Smooth muscle cell (in vitro differentiated cells): ENCODE data around the gene TAS2R3. TPM values are rescaled to one million over a fixed set of nuclear protein-coding genes. Genes with fewer than 3 reads are reported as not detected.

Experiments used
- DNase-seq: peaks from one replicate; lab custom pipeline; 2025; ENCODE audit not compliant: unreplicated experiment; lab: John Stamatoyannopoulos, UW
- H2AFZ ChIP-seq: fragments of 200-600 bp; sonication (generic); 2 replicates; pipeline ENCODE4 v1.6.0; 2016; ENCODE audit warnings: antibody characterized with exemption, low read depth, mild to moderate bottlenecking
- H3F3A ChIP-seq: fragments of 200-600 bp; sonication (generic); 2 replicates; pipeline ENCODE4 v1.6.0; 2017; ENCODE audit warnings: antibody characterized with exemption, low read depth
- H3K27ac ChIP-seq: fragments of 200-600 bp; sonication (generic); 2 replicates; pipeline ENCODE4 v1.5.1; 2016; ENCODE audit warnings: low read depth, mild to moderate bottlenecking
- H3K27me3 ChIP-seq: fragments of 200-600 bp; sonication (generic); 2 replicates; pipeline ENCODE4 v1.6.1; 2016; ENCODE audit warnings: low read depth, mild to moderate bottlenecking
- H3K36me3 ChIP-seq: fragments of 200-600 bp; sonication (generic); 2 replicates; pipeline ENCODE4 v1.5.1; 2016; ENCODE audit warnings: low read depth
- H3K4me1 ChIP-seq: fragments of 200-600 bp; sonication (generic); 2 replicates; pipeline ENCODE4 v1.5.1; 2016; ENCODE audit warnings: low read depth
- H3K4me2 ChIP-seq: fragments of 200-600 bp; sonication (generic); 2 replicates; pipeline ENCODE4 v1.6.0; 2016; ENCODE audit warnings: mild to moderate bottlenecking
- H3K4me3 ChIP-seq: fragments of 200-600 bp; sonication (generic); 2 replicates; pipeline ENCODE4 v1.5.1; 2016; ENCODE audit warnings: mild to moderate bottlenecking
- H3K79me2 ChIP-seq: fragments of 200-600 bp; sonication (generic); 2 replicates; pipeline ENCODE4 v1.6.0; 2016; ENCODE audit warnings: low read depth, mild to moderate bottlenecking
- H3K9ac ChIP-seq: fragments of 200-600 bp; sonication (generic); 2 replicates; pipeline ENCODE4 v1.6.0; 2016; ENCODE audit warnings: low read depth
- H3K9me3 ChIP-seq: fragments of 200-600 bp; sonication (generic); replicated peaks from 2 replicates; pipeline ENCODE4 v1.5.1; 2016; ENCODE audit warnings: low read depth
- H4K20me1 ChIP-seq: fragments of 200-600 bp; sonication (generic); 2 replicates; pipeline ENCODE4 v1.6.0; 2016; ENCODE audit warnings: low read depth
- WGBS: methylation state at CpG from one replicate; pipeline ENCODE4 v1.1.7; 2016; ENCODE audit warnings: low lambda C conversion rate; 5-methylcytosine and 5-hydroxymethylcytosine counted together
- polyA plus RNA-seq: library from polyadenylated mRNA; unstranded; fragments of >200 nt; fragmentation: Nextera tagmentation; extraction: Ambion mirVana; gene quantifications from 2 replicates; pipeline ENCODE4 v1.2.1, GENCODE V29; 2016
- total RNA-seq: library from RNA; depleted of rRNA; stranded (reverse); fragments of >200 nt; gene quantifications from 2 replicates; pipeline ENCODE4 v1.2.3, GENCODE V29; 2014
- TF ChIP-seq, protein P1 (sequence below): fragments of 200-600 bp; sonication (generic); IDR thresholded peaks from 2 replicates; pipeline ENCODE4 v1.5.1; 2017; ENCODE audit warnings: borderline replicate concordance, mild to moderate bottlenecking, antibody characterized with exemption; ENCODE audit not compliant: insufficient read depth, poor library complexity, severe bottlenecking

The TAS2R3 gene
- total and polyA plus RNA-seq, 2 experiments from 2014 or later: 0.54 TPM; not detected in 1

- no peaks in the 10 kb centered on the region for H3K4me1 ChIP-seq
- H3F3A ChIP-seq: no peaks in the 10 kb centered on the region
- whole genome bisulfite sequencing: 75% methylated on average over 6 of the region's 6 CpGs
- H3K9me3 ChIP-seq: no peaks in the 10 kb centered on the region
- H4K20me1 ChIP-seq: no peaks in the 10 kb centered on the region
- no peak overlapping the region for H3K4me3 ChIP-seq
- no peaks in the 10 kb centered on the region for H3K36me3 ChIP-seq
- DNase-seq: no peak
- TF ChIP-seq, protein P1, sequence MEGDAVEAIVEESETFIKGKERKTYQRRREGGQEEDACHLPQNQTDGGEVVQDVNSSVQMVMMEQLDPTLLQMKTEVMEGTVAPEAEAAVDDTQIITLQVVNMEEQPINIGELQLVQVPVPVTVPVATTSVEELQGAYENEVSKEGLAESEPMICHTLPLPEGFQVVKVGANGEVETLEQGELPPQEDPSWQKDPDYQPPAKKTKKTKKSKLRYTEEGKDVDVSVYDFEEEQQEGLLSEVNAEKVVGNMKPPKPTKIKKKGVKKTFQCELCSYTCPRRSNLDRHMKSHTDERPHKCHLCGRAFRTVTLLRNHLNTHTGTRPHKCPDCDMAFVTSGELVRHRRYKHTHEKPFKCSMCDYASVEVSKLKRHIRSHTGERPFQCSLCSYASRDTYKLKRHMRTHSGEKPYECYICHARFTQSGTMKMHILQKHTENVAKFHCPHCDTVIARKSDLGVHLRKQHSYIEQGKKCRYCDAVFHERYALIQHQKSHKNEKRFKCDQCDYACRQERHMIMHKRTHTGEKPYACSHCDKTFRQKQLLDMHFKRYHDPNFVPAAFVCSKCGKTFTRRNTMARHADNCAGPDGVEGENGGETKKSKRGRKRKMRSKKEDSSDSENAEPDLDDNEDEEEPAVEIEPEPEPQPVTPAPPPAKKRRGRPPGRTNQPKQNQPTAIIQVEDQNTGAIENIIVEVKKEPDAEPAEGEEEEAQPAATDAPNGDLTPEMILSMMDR: no peak
- no peak overlapping the region for H3K27ac ChIP-seq
- no peak overlapping the region for H3K9ac ChIP-seq
- H3K27me3 ChIP-seq: peaks cover 4% of the 10 kb centered on the region
- H2AFZ ChIP-seq: no peak overlapping the region
- H3K79me2 ChIP-seq: no peaks in the 10 kb centered on the region
- H3K4me2 ChIP-seq: no peak overlapping the region
Observed at GRCh38 chr7:141715794-141716689, 47.9 kb upstream of the TAS2R3 start.

GRCh38 chr7:141717450-141717849, 46.4 kb upstream of the TAS2R3 start:
- no peak overlapping the region for H3K4me2 ChIP-seq

GRCh38 chr7:141722529-141722928, 41.4 kb upstream of the TAS2R3 start:
- Histone ChIP-seq H3K4me1 (no peaks in the 10 kb centered on the region), H3K79me2 (no peaks in the 10 kb centered on the region), H3K27ac (no peak overlapping the region), H4K20me1 (no peaks in the 10 kb centered on the region), H3K9me3 (no peaks in the 10 kb centered on the region), H3K4me3 (no peak overlapping the region), H3K9ac (no peak overlapping the region), H3K36me3 (no peaks in the 10 kb centered on the region), H2AFZ (no peak overlapping the region), H3K27me3 (no peaks in the 10 kb centered on the region), H3K4me2 (no peak overlapping the region), H3F3A (no peaks in the 10 kb centered on the region)
- 92% methylated on average over 2 of the region's 2 CpGs for WGBS
- DNase-seq: no peak
- TF ChIP-seq, protein P1: no peak

More at GRCh38 chr7:141717450-141717849, 46.4 kb upstream of the TAS2R3 start:
- Histone ChIP-seq H3K4me3 (no peak overlapping the region), H3K79me2 (no peaks in the 10 kb centered on the region), H3K9ac (no peak overlapping the region), H3K27ac (no peak overlapping the region), H2AFZ (no peak overlapping the region), H3K4me1 (no peaks in the 10 kb centered on the region), H4K20me1 (no peaks in the 10 kb centered on the region), H3K36me3 (no peaks in the 10 kb centered on the region), H3K27me3 (peaks cover 4% of the 10 kb centered on the region), H3K9me3 (no peaks in the 10 kb centered on the region), H3F3A (no peaks in the 10 kb centered on the region)
- 91% methylated on average over 1 of the region's 1 CpG for WGBS
- no peak for DNase-seq
- TF ChIP-seq, protein P1: no peak
